OCI-M2 (cell line): ENCODE measurements around the gene LCE1F.

Experiments
- DNase-seq: peaks from one replicate; lab custom pipeline; 2025; ENCODE audit not compliant: unreplicated experiment; lab: John Stamatoyannopoulos, UW

The LCE1F gene

DNA sequence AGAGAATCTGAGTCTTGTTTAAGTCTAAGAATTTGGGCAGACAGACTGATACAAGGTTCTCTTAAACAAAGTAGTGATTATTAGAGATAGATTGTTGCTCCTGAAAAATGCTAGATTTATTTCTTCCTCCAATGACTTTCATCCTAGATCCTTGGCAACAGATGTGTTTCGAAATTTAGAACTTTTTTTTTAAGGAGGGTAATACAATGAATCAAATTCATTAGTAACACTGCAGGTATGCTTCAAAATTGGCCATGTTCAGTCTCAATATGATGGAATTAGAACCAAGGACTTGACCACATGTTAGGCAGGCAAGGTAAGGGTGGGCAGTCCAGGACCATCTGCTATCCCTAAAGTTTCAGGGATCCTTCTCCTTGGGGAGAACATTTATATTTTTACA lies 4.5 kb upstream of the LCE1F start:
- DNase-seq = no peak

- no peak for DNase-seq
These were observed 1.4 kb downstream of the LCE1F start for GRCh38 chr1:152776361-152776760.

GRCh38 chr1:152777510-152778137 lies 2.7 kb downstream of the LCE1F start:
- no peak for DNase-seq

DNA sequence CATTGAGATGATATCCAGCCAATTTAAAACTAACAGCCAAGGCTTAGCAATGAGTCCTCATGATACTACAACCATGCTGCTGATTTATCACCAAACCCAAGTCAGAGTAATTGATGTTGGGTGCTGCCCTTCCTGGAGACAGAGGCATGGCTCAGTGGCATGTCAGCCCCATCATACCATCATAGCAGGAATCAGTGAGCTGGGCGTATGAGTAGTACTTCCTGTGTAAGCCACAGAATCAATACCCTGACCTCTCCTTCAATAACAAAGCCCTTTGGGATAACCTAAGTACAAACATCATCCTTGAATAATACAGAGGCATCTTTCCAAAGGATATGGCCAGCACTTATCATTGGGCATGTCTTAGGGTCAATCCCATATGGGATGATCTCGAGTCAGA lies 8.2 kb downstream of the LCE1F start:
- DNase-seq = no peak

GRCh38 chr1:152786077-152786476 lies 11.1 kb downstream of the LCE1F start, which contains the start of gene LCE1E:
LCE1E (plus strand) TSS chr1:152786257; CDS start chr1:152787300, 1,043 bp downstream.
- no peak for DNase-seq

- no peak for DNase-seq
These were observed 20.7 kb downstream of the LCE1F start for GRCh38 chr1:152795686-152796085.

DNA sequence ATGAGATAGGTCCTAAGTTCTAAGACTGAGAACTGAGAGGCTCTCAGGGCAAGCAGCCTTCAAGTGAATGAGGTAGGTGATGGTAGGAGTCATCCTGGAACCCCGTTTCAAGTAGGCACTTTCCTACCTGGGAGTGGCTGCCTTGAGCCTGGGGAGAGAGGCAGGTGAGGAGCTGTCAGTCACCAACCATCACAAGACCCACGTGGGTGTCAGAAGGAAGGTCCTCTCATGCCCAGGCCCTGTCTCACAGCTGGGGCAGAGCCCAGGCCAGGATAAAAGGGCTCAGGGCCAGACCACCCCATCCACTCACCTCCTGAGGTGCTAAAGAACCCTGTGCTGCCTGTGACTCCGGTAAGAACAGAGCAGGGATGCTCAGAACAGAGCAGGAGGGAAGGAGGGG lies 21.5 kb downstream of the LCE1F start, which contains the start of gene LCE1D:
Gene LCE1D, plus strand, starts transcription at position 301 of the 400 bp plus-strand sequence. CDS start 1,074 bp downstream, outside the sequence.
- DNase-seq = no peak

DNA sequence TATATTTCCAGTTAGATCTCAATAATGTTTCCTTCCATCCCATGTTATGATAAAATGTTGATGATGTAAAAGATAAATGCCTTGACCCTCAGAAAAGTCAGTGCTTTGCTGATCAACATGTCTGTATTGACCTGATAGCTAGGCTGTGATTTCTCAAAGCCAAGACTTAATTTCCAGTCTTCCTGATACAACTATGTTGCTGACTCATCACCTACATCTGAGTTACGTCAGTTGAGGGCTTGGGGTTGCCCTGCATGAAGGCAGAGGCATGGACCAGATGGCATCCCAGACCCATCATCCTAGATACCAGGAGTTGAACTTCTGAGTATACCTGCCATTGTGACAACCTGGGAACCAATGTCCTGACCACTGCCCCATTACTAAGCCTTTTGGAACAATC lies 26.4 kb downstream of the LCE1F start:
- no peak for DNase-seq

DNA sequence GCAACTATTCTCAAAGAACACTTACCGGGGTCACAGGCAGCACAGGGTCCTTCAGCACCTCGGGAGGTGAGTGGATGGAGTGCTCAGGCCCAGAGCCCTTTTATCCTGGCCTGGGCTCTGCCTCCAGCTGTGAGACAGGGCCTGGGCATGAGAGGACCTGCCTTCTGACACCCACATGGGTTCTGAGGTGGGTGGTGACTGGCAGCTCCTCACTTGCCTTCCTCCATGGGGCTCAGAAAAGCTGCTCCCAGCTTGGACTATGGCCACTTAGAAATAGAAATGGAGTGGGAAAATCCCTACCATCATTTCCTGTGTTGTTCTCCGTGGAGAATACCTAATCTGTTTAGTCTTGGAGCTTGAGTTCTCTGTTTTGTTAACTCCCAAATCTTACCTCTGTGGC lies 31.6 kb downstream of the LCE1F start, which contains the start of gene LCE1C:
Gene LCE1C, minus strand, starts transcription at position 76 of the 400 bp plus-strand sequence. CDS start 1,173 bp downstream, outside the sequence.
- no peak for DNase-seq

DNA sequence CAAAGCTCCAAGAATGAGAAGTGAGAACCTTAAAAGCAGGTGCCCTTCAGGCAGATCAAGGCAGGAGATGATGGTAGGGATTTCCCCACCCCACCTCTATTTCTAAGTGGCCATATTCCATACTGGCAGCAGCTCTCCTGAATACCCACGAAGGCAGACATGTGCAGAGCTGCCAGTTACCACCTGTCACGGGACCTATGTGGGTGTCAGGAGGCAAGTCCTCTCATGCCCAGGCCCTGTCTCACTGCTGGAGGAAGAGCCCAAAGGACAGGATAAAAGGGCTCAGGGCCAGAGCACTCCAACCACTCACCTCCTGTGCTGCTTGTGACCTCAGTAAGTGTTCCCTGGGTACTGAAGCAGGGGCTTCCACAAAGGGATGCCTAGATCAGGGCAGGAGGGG lies 36.1 kb downstream of the LCE1F start:
- no peak for DNase-seq

DNA sequence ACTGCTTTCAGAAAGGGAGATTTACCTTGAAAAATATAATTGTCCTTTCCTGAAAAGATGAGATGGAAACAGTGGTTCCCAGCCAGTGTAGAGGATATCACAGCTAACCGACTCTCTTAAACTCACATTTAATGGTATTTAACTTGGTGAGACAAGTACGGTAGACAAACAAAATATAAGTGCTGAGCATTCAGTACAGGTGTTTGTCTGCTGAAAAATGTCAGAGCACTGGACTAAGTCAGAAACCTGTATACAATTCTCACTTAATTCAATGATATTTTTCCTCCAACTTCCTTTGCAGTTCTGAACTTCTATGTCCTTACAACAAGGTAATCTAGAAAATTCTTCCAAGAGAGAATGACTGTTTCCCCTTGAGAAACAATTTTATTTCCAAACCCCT lies 36.7 kb downstream of the LCE1F start, which contains the start of gene LCE1B:
Gene LCE1B, plus strand, starts transcription at position 301 of the 400 bp plus-strand sequence. CDS start 476 bp downstream, outside the sequence.
- no peak for DNase-seq

- no peak for DNase-seq
These were observed 42.4 kb downstream of the LCE1F start for GRCh38 chr1:152817309-152817708.

- no peak for DNase-seq
These were observed 48.4 kb downstream of the LCE1F start for GRCh38 chr1:152823294-152823693.

- no peak for DNase-seq
These were observed 50.0 kb downstream of the LCE1F start for GRCh38 chr1:152824964-152825363.
